ENCODE results near the gene FOXP4. TPM values are rescaled to one million over a fixed set of nuclear protein-coding genes. Genes with fewer than 3 reads are reported as not detected.

Gene FOXP4
- total RNA-seq, 1 donor from 2014 or later: 41.9 TPM

GRCh38 chr6:41630069-41630468, 83.9 kb downstream of the FOXP4 start:
- Histone ChIP-seq H3K4me1 (ENCODE audit: insufficient read depth, low read length) (peaks cover 10% of the 10 kb centered on the region), H3K9ac (ENCODE audit: low read length) (no peak overlapping the region), H3K9me3 (ENCODE audit: insufficient read depth, low read depth, low read length) (no peaks in the 10 kb centered on the region), H2AFZ (ENCODE audit: low read depth, low read length) (no peak overlapping the region), H3K27ac (ENCODE audit: low read depth, low read length) (no peak overlapping the region), H3K4me3 (ENCODE audit: insufficient read depth, low read depth, low read length) (no peak overlapping the region), H4K20me1 (ENCODE audit: insufficient read depth, low read length) (no peaks in the 10 kb centered on the region), H3K36me3 (ENCODE audit: insufficient read depth, low read length) (no peaks in the 10 kb centered on the region), H3K79me2 (ENCODE audit: insufficient read depth, low read length) (no peaks in the 10 kb centered on the region), H3K4me2 (ENCODE audit: low read length) (no peak overlapping the region), H3K27me3 (ENCODE audit: insufficient read depth, low read length) (peaks cover 4% of the 10 kb centered on the region)
- no peak overlapping the region for H3K4me3 Mint-ChIP-seq (ENCODE audit: unreplicated experiment)
- TF ChIP-seq EZH2 (IDR thresholded peaks at IDR 0.05; ENCODE audit: insufficient read depth, low read length) (no peak), CTCF (IDR thresholded peaks at IDR 0.05; ENCODE audit: insufficient read depth, low read depth, low read length) (no peak)
- DNase-seq (ENCODE audit: low read depth): no peak
- peaks cover 21% of the 10 kb centered on the region for H3K4me1 Mint-ChIP-seq (ENCODE audit: low read depth, unreplicated experiment)
- H3K9me3 Mint-ChIP-seq (ENCODE audit: unreplicated experiment): peaks cover 2% of the 10 kb centered on the region
- no peaks in the 10 kb centered on the region for H3K36me3 Mint-ChIP-seq (ENCODE audit: low read depth, unreplicated experiment)
- no peak for FAIRE-seq
- peaks cover 19% of the 10 kb centered on the region for H3K27me3 Mint-ChIP-seq (ENCODE audit: low read depth, unreplicated experiment)
- no peak overlapping the region for H3K27ac Mint-ChIP-seq (ENCODE audit: unreplicated experiment)

GRCh38 chr6:41630946-41631345, 84.8 kb downstream of the FOXP4 start:
- H3K4me1 Mint-ChIP-seq (ENCODE audit: low read depth, unreplicated experiment): peaks cover 26% of the 10 kb centered on the region
- Histone ChIP-seq H3K4me2 (ENCODE audit: low read length) (no peak overlapping the region), H3K79me2 (ENCODE audit: insufficient read depth, low read length) (no peaks in the 10 kb centered on the region), H3K9ac (ENCODE audit: low read length) (no peak overlapping the region), H3K9me3 (ENCODE audit: insufficient read depth, low read depth, low read length) (no peaks in the 10 kb centered on the region), H3K4me3 (ENCODE audit: insufficient read depth, low read depth, low read length) (no peak overlapping the region), H2AFZ (ENCODE audit: low read depth, low read length) (no peak overlapping the region), H3K4me1 (ENCODE audit: insufficient read depth, low read length) (peaks cover 16% of the 10 kb centered on the region), H3K27me3 (ENCODE audit: insufficient read depth, low read length) (peaks cover 4% of the 10 kb centered on the region), H3K27ac (ENCODE audit: low read depth, low read length) (no peak overlapping the region), H4K20me1 (ENCODE audit: insufficient read depth, low read length) (no peaks in the 10 kb centered on the region), H3K36me3 (ENCODE audit: insufficient read depth, low read length) (no peaks in the 10 kb centered on the region)
- no peak for FAIRE-seq
- TF ChIP-seq CTCF (IDR thresholded peaks at IDR 0.05; ENCODE audit: insufficient read depth, low read depth, low read length) (no peak), EZH2 (IDR thresholded peaks at IDR 0.05; ENCODE audit: insufficient read depth, low read length) (no peak)
- DNase-seq (ENCODE audit: low read depth): no peak
- peaks cover 19% of the 10 kb centered on the region for H3K27me3 Mint-ChIP-seq (ENCODE audit: low read depth, unreplicated experiment)
- H3K4me3 Mint-ChIP-seq (ENCODE audit: unreplicated experiment): no peak overlapping the region
- no peaks in the 10 kb centered on the region for H3K36me3 Mint-ChIP-seq (ENCODE audit: low read depth, unreplicated experiment)
- H3K9me3 Mint-ChIP-seq (ENCODE audit: unreplicated experiment): no peaks in the 10 kb centered on the region
- no peak overlapping the region for H3K27ac Mint-ChIP-seq (ENCODE audit: unreplicated experiment)

- Mint-ChIP-seq H3K36me3 (ENCODE audit: low read depth, unreplicated experiment) (no peaks in the 10 kb centered on the region), H3K4me1 (ENCODE audit: low read depth, unreplicated experiment) (peaks cover 24% of the 10 kb centered on the region), H3K27me3 (ENCODE audit: low read depth, unreplicated experiment) (peaks cover 19% of the 10 kb centered on the region), H3K9me3 (ENCODE audit: unreplicated experiment) (no peaks in the 10 kb centered on the region), H3K4me3 (ENCODE audit: unreplicated experiment) (no peak overlapping the region), H3K27ac (ENCODE audit: unreplicated experiment) (no peak overlapping the region)
- DNase-seq (ENCODE audit: low read depth) (no peak), FAIRE-seq (no peak)
- H3K4me1 ChIP-seq (ENCODE audit: insufficient read depth, low read length): peaks cover 21% of the 10 kb centered on the region
- H4K20me1 ChIP-seq (ENCODE audit: insufficient read depth, low read length): no peaks in the 10 kb centered on the region
- no peak overlapping the region for H3K4me3 ChIP-seq (ENCODE audit: insufficient read depth, low read depth, low read length)
- no peaks in the 10 kb centered on the region for H3K9me3 ChIP-seq (ENCODE audit: insufficient read depth, low read depth, low read length)
- no peak overlapping the region for H3K4me2 ChIP-seq (ENCODE audit: low read length)
- H3K9ac ChIP-seq (ENCODE audit: low read length): no peak overlapping the region
- peaks cover 4% of the 10 kb centered on the region for H3K27me3 ChIP-seq (ENCODE audit: insufficient read depth, low read length)
- no peak for TF ChIP-seq CTCF (IDR thresholded peaks at IDR 0.05; ENCODE audit: insufficient read depth, low read depth, low read length)
- H3K79me2 ChIP-seq (ENCODE audit: insufficient read depth, low read length): peaks cover 8% of the 10 kb centered on the region
- H3K36me3 ChIP-seq (ENCODE audit: insufficient read depth, low read length): no peaks in the 10 kb centered on the region
- no peak overlapping the region for H2AFZ ChIP-seq (ENCODE audit: low read depth, low read length)
- H3K27ac ChIP-seq (ENCODE audit: low read depth, low read length): no peak overlapping the region
Observed at GRCh38 chr6:41633056-41633634, 87.0 kb downstream of the FOXP4 start.

Measured in astrocyte (in vitro differentiated cells and primary cell).